NCI-H510A treated with DMSO at 0.1 percent for 48 hours (cell line): ENCODE data around the gene ITGA6.
"Not testable (repeated sequence)": the region's sequence is repeated elsewhere in the genome, so short reads cannot be mapped to it uniquely, and the experiment has no call there.

ENCODE experiments used
- DNase-seq: peaks from one replicate; lab custom pipeline; 2025; lab: John Stamatoyannopoulos, UW

Gene ITGA6

DNA sequence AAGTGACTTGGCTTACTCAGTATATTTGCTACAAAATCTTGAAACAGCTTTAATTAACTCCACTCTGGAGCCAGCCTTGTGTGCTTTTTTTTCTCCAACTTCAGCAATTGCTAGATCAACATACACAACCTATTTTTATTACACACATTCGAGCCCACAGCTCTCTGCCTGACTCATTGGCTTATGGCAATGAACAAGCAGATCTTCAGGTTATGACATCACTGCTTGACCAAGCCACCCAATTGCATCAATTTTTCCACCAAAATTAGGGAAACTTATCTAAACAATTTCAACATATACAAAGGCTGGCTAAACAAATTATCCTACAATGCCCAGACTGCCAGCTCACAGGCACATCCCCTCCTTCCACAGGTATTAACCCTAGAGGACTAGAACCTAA is 88.9 kb downstream of the ITGA6 start:
- no peak for DNase-seq

DNA sequence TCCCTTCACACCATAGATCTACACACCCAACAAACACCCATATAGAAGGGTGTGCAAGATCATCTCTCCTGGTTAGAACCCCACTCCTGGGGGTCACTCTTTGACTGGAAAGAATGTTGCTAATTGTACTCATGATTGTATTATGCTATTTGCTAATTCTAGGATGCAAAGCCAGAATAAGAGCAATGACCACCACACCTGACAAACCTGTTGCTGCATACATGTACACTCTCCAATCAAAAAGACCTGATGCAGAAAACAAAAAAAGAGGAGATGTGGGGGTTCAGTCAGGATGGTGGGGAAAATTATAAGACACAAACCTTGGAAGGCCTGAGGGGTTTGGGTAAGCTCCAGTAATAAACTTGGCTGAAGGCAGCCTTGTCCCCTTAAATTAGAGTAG is 91.6 kb downstream of the ITGA6 start:
- DNase-seq, result no peak

DNA sequence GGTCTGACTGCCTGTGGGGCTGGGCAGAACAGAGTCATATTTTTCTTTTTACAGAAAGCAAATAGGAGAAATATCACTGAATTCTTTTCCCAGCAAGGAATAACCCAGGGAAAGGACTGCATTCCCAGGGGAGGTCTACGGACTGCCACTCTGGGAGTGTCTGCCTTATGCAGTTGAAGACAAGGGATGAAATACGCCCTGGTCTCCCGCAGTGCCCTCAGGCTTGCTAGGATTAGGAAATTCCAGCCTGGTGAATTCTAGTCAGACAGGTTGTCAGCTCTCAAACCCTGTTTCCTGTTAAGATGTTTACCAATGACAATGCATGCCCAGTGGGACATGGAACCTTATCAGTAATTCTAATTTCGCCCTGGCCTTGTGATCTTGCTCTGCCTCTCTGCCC is 98.2 kb downstream of the ITGA6 start:
- DNase-seq, result no peak

DNA sequence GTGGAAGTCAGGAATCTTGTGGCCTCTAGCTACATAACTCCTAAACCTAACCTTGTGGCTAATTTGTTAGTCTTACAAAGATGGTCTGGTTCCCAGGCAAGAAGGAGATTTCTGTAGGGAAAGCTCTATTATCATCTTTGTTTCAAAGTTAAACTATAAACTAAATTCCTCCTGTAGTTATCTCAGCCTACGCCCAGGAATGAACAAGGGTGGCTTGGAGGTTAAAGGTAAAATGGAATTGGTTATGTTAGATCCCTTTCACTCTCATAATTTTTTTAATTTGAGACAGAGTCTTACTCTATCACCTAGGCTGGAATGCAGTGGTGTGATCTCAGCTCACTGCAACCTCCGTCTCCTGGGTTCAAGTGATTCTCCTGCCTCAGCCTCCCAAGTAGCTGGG is 103.9 kb downstream of the ITGA6 start:
- no peak for DNase-seq

DNA sequence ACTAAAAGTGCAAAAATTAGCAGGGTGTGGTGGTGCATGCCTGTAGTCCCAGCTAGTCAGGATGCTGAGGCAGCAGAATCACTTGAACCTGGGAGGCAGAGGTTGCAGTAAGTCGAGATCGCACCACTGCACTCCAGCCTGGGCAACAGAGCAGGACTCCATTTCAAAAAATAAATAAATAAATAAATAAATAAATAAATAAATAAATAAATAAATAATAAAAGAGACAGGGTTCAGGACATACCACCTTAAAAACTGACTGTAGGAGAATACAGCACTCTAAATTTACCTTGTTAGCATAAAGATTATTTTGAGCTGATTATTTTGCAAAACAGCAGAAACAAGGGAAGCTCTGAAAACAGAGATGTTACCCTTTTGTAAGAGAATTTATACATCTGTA is 105.1 kb downstream of the ITGA6 start:
- not testable (repeated sequence) for DNase-seq

DNA sequence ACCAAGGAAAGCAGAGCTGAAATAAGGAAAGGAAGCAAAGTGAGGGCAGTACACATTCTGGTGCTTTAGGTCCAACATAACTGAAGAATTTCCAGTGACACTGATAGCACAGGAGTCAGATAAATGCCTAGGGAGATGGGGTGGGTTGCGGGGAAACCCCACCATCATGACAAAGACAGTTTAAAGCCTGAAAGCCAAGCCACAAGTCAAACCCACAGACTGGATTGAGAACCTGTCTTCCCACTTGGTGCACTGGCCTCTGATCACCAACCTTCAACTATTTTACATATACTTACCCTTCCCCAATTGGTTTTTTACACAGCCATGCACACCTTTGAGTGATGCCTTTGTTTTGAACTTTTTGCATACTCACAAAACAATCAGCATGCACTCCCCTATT is 106.3 kb downstream of the ITGA6 start:
- no peak for DNase-seq

- DNase-seq, result no peak
Observed at GRCh38 chr2:172535119-172535518, 107.7 kb downstream of the ITGA6 start.

- not testable (repeated sequence) for DNase-seq
Observed at GRCh38 chr2:172537851-172538250, 110.5 kb downstream of the ITGA6 start.

DNA sequence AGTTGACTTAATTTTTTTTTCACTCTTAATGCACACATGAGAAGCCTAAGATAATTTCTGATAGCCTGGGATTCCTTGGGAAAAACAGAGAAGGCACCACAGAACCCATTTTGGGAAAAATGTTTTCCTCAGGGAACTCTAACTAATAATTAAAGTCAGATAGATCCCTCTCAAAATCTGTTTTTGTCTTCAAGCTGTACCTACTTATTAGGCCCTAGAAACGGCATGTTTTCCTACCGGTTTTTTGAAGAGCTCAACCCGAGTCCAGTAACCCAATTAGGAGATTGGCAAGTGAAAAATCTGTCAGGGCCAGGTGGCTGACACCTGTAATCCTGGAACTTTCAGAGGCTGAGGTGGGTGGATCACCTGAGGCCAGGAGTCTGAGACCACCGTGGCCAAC is 112.4 kb downstream of the ITGA6 start:
- DNase-seq, result no peak

DNA sequence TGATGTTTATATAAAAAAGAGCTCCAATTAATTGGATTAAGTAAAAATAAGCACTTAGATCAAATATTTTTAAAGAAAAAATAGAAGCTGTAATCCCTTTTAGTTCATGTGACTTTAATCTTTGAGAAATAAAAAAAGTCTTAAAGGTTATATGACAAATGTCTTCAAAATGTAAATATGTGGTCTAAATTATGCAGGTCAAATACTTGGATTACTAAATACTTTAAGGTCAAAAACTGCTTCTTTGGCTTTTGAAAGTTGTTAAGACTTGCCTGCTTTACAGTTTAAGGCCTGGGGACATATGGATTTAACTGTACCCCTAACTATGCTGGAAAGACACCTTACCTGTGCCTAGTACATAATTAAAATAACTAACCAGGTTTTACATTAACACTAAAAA is 113.0 kb downstream of the ITGA6 start:
- DNase-seq, result no peak

GRCh38 chr2:172545408-172546075 is 118.2 kb downstream of the ITGA6 start:
- DNase-seq, result no peak

DNA sequence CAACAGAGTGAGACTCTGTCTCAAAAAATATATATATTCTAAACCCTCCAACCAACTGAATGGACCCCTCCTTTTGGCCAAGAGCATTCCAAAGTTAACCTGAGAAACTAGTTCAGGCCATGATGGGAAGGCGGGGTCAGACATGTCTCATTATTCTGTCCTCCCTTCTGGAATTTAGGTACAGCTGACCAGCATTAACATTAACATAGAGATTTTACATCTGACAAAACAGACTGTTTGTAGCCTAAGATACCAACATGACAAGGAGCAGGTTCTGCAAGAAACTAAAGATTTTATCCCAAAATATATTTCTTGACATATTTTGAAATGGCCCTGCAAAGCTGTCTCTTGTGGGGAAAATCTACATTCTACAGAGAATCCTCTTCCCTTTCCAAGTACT is 121.7 kb downstream of the ITGA6 start:
- no peak for DNase-seq

- DNase-seq, result not testable (repeated sequence)
Observed at GRCh38 chr2:172549802-172550201, 122.4 kb downstream of the ITGA6 start.

- no peak for DNase-seq
Observed at GRCh38 chr2:172550419-172550818, 123.0 kb downstream of the ITGA6 start.

DNA sequence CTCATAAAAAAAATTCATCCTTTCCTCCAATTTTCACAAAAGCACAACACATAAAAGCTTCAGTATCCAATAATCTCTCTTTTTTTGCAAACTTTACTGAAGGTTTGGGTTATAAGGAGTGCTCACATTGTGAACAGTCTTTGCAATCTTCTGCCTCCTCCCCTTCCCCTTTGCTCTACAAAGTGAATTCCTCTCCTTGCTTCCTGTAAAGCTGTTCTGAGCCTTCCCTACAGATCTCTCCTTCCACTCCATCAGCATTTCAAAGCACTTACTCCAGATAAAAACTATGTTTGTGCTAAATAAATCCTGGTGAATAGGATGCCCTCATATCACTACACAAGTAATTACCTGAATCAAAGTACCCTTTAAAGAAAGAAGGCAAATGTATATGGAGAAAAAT is 123.9 kb downstream of the ITGA6 start:
- DNase-seq, result no peak

GRCh38 chr2:172552547-172553291 is 125.3 kb downstream of the ITGA6 start:
- no peak for DNase-seq

DNA sequence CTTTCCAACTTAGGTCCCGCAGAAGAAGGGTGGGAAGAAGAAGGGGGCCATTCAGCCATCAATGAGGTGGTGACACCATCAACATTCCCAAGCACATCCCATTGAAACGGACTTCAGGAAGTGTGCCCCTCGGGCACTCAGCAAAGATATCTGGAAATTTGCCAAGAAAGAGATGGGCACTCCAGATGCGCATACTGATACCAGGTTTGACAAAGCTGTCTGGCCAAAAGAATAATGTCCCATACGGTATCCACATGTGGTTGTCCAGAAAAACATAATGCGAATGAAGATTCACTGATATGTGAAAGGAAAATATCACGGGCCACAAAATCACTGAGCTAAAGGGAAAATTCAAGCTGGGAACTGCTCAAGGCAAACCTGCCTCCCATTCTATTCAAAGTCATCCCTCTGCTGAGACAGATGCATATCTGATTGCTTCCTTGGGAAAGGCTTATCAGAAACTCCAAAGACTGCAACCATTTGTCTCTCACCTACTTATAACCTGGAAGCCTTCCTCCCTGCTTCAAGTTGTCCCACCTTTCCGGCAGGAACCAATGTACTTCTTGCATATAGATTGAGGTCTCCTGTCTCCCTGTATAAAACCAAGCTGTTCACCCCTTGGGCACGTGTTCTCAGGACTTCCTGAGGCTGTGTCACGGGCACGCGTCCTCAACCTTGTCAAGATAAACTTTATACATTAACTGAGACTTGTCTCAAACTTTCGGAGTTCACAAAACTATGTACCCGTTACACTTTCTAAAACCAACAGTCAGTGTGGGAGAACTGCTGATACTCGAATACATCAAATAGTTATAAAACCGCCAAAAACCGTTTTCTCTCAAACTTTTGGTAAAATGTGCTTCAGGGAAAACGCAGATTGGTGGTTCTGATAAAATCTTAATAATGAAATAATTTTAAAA is 127.2 kb downstream of the ITGA6 start:
- DNase-seq, result no peak

- no peak for DNase-seq
Observed at GRCh38 chr2:172555272-172555521, 127.8 kb downstream of the ITGA6 start.
